D721Med (cell line): ENCODE measurements around the gene MOGAT1.

Source experiments
- DNase-seq: peaks from one replicate; pipeline ENCODE4 v3.0.0; 2011; ENCODE audit warnings: low spot score; ENCODE audit not compliant: insufficient read length
- FAIRE-seq: peaks from 2 replicates; lab custom pipeline; 2011; peaks lifted over from hg19 to GRCh38; lab: Jason Lieb, UNC
- CTCF ChIP-seq: IDR thresholded peaks from 2 replicates; pipeline ENCODE4 v1.5.1; 2012; ENCODE audit warnings: mild to moderate bottlenecking, control low read depth; ENCODE audit not compliant: insufficient read depth; ENCODE audit errors: missing control alignments

The MOGAT1 gene, protein sequence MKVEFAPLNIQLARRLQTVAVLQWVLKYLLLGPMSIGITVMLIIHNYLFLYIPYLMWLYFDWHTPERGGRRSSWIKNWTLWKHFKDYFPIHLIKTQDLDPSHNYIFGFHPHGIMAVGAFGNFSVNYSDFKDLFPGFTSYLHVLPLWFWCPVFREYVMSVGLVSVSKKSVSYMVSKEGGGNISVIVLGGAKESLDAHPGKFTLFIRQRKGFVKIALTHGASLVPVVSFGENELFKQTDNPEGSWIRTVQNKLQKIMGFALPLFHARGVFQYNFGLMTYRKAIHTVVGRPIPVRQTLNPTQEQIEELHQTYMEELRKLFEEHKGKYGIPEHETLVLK

GRCh38 chr2:222671259-222672067, at the start of gene MOGAT1:
TSS of gene MOGAT1 (plus strand) at chr2:222671658. CDS start at chr2:222671786, 128 bp downstream.
- FAIRE-seq (no peak), DNase-seq (no peak)
- TF ChIP-seq CTCF, result no peak

DNA sequence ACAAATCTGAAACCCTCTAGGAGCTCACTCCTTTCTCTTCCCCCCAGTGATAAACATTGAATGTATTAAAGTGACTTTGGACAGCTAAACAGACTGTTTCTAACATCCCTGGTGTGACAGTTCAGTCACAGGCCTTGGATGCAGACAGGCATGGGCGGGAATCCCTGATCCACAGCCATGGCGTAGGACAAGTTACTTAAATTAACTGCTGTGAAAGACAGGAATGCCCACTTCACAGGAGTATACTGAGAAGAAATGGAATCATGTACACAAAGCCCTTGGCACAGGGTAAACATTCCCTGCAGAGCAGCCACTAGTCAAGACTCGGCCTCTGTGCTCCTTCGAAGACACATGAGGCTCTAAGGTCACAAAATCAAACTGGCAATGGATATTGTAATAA, 49.6 kb upstream of the MOGAT1 start:
- FAIRE-seq, result no peak
- no peak for TF ChIP-seq CTCF
- no peak for DNase-seq

GRCh38 chr2:222622910-222623309, 48.5 kb upstream of the MOGAT1 start:
- TF ChIP-seq CTCF, result no peak
- FAIRE-seq, result no peak
- no peak for DNase-seq

GRCh38 chr2:222623756-222624309, 47.6 kb upstream of the MOGAT1 start:
- DNase-seq, result no peak
- no peak for TF ChIP-seq CTCF
- no peak for FAIRE-seq

DNA sequence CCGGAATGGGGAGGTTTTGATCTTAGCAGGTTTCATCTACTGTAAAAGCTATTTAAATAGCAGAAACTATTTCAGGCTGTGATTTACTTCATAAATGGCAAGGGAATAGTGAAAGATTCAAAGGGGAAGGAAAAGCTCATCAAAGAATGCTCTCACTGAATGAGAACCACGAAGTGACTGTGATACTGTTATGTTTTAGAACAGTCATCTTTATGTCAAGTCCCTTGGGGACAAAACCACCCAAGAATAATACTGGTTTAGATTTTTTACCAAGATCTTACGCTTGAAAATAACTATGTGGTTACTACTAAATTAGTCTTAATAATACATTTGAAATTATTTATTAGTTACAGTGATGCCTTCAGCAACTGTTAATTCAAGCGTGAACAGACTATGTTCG, 43.7 kb upstream of the MOGAT1 start:
- no peak for TF ChIP-seq CTCF
- DNase-seq (no peak), FAIRE-seq (no peak)

DNA sequence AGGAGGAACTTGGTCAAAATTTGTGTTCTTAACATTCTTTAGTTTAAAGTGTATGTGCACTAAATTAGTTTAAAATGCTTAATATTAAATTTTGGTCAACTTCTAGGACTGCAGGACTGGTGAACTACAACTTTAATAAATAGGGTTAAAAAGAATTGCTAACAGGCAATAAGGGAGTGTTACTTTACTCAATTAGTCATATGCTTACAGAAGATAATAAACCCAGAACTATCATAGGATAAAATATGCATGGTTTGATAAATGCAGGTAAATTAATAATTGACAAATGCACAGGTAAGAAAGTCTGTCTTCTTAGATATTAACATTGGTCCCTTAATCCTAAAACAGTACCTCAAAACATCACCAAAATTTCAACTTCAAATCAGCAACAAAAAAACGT, 36.2 kb upstream of the MOGAT1 start:
- FAIRE-seq, result no peak
- DNase-seq, result no peak
- no peak for TF ChIP-seq CTCF
